IMR-90 (cell line): ENCODE results near the gene SCAMP4.

Source experiments
- BHLHE40 ChIP-seq: fragments of 150-350 bp; IDR thresholded peaks from 2 replicates; pipeline ENCODE4 v1.6.1; 2016; ENCODE audit warnings: mild to moderate bottlenecking, low read depth, low read length
- MAFK ChIP-seq: IDR thresholded peaks from 2 replicates; pipeline ENCODE4 v1.6.1; 2012; ENCODE audit warnings: low read depth, low read length, improper control_type of control experiment
- MAZ ChIP-seq: IDR thresholded peaks from 2 replicates; pipeline ENCODE4 v1.6.1; 2012; ENCODE audit warnings: low read depth, mild to moderate bottlenecking, low read length, improper control_type of control experiment, moderate library complexity, borderline replicate concordance
- MXI1 ChIP-seq: IDR thresholded peaks from 2 replicates; pipeline ENCODE4 v1.6.1; 2012; ENCODE audit warnings: low read depth, mild to moderate bottlenecking, low read length, moderate library complexity, borderline replicate concordance
- POLR2A ChIP-seq: IDR thresholded peaks from 2 replicates; pipeline ENCODE4 v1.6.1; 2012; ENCODE audit warnings: mild to moderate bottlenecking, low read depth, low read length
- RAD21 ChIP-seq: IDR thresholded peaks from 2 replicates; pipeline ENCODE4 v1.6.1; 2012; ENCODE audit warnings: low read length, improper control_type of control experiment
- RCOR1 ChIP-seq: IDR thresholded peaks from 2 replicates; pipeline ENCODE4 v1.6.1; 2012; ENCODE audit warnings: mild to moderate bottlenecking, low read length, improper control_type of control experiment; ENCODE audit not compliant: insufficient replicate concordance
- RFX5 ChIP-seq: IDR thresholded peaks from 2 replicates; pipeline ENCODE4 v1.8.0; 2012; ENCODE audit warnings: low read depth, mild to moderate bottlenecking, low read length, moderate library complexity
- SMC3 ChIP-seq: fragments of 150-350 bp; IDR thresholded peaks from 2 replicates; pipeline ENCODE4 v1.6.1; 2016; ENCODE audit warnings: low read depth, mild to moderate bottlenecking, antibody characterized with exemption, low read length, moderate library complexity
- TF ChIP-seq, protein P1 (sequence below): conservative IDR thresholded peaks from 2 replicates; pipeline ENCODE4 v1.5.1; 2012; ENCODE audit warnings: mild to moderate bottlenecking, low read depth, low read length, improper control_type of control experiment
- TF ChIP-seq, protein P2 (sequence below): fragments of 150-350 bp; IDR thresholded peaks from 2 replicates; pipeline ENCODE4 v1.6.1; 2017; ENCODE audit warnings: mild to moderate bottlenecking, antibody characterized with exemption, low read length, low read depth
- TF ChIP-seq, protein P3 (sequence below): fragments of 150-350 bp; IDR thresholded peaks from 2 replicates; pipeline ENCODE4 v1.6.1; 2016; ENCODE audit warnings: low read depth, mild to moderate bottlenecking, low read length, moderate library complexity, borderline replicate concordance

DNA sequence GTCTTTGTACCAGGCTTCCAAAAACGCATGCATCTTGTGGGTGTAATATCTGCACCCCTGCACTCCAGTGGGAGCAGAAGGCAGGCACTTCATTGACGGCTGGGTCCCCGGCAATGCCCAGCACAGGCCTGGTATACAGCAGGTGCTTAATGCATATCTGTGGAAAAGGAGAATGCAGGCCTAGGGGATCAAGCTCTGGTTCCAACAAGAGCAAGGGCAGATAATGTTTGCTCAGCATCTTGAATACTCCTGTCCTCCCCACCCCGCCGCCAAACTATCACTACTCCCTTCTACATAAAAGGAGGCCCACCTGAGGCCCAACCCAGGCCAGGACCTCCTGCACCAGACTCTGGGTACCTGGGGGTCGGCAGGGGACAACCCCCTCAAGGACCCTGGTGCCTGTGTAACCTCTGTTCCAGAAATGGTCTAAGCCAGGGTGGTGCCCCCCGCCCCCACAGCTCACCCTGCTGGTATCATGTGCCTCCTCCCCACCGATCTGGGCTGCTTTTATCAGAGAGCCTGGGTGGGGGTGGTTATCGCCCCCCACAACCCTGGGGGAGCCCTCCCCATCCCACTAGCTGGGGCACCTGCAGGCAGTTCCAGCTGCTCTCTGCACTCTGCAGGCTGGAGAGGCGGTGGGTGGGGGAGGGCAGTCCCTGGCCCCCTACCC lies 46.7 kb upstream of the SCAMP4 start:
- TF ChIP-seq POLR2A (no peak), RAD21 (no peak), BHLHE40 (no peak), MXI1 (no peak), MAFK (no peak), SMC3 (no peak), RFX5 (no peak), RCOR1 (no peak), MAZ (no peak)
- TF ChIP-seq, protein P1, sequence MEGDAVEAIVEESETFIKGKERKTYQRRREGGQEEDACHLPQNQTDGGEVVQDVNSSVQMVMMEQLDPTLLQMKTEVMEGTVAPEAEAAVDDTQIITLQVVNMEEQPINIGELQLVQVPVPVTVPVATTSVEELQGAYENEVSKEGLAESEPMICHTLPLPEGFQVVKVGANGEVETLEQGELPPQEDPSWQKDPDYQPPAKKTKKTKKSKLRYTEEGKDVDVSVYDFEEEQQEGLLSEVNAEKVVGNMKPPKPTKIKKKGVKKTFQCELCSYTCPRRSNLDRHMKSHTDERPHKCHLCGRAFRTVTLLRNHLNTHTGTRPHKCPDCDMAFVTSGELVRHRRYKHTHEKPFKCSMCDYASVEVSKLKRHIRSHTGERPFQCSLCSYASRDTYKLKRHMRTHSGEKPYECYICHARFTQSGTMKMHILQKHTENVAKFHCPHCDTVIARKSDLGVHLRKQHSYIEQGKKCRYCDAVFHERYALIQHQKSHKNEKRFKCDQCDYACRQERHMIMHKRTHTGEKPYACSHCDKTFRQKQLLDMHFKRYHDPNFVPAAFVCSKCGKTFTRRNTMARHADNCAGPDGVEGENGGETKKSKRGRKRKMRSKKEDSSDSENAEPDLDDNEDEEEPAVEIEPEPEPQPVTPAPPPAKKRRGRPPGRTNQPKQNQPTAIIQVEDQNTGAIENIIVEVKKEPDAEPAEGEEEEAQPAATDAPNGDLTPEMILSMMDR = no peak
- TF ChIP-seq, protein P2, sequence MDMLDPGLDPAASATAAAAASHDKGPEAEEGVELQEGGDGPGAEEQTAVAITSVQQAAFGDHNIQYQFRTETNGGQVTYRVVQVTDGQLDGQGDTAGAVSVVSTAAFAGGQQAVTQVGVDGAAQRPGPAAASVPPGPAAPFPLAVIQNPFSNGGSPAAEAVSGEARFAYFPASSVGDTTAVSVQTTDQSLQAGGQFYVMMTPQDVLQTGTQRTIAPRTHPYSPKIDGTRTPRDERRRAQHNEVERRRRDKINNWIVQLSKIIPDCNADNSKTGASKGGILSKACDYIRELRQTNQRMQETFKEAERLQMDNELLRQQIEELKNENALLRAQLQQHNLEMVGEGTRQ = no peak
- TF ChIP-seq, protein P3, sequence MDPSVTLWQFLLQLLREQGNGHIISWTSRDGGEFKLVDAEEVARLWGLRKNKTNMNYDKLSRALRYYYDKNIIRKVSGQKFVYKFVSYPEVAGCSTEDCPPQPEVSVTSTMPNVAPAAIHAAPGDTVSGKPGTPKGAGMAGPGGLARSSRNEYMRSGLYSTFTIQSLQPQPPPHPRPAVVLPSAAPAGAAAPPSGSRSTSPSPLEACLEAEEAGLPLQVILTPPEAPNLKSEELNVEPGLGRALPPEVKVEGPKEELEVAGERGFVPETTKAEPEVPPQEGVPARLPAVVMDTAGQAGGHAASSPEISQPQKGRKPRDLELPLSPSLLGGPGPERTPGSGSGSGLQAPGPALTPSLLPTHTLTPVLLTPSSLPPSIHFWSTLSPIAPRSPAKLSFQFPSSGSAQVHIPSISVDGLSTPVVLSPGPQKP = no peak
